Measurements from ENCODE around the gene SLC7A9.
"Not testable (repeated sequence)": the region's sequence is repeated elsewhere in the genome, so short reads cannot be mapped to it uniquely, and the experiment has no call there.

SLC7A9 gene

DNA sequence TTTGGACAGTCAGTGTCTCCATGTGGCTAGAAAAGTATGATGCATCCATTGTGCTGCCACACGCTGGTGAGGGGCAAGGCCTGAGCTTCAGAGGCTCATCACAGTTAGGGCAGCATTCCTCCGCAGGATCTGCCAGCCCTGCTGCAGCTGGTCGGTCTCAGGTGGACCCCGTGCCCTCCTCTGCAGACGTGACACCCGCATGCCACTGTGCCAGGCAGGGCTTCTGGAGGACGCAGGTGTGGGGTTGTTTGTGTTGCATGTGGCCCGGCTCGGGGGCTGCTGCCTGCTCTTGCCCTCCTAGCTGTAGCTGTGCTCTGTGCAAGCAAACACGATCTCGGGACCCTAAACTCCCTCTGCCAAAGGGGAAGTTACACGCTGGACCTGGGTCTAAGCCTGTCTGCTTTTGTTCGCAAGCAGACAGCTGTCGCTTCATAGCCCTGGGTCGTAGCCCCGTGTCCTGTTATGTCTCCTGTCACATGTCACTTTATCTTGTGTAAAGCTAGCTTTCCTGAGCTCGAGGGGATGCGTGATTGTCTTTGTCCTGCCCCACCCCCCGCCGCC lies 45.3 kb downstream of the SLC7A9 start:
- no peak for DNase-seq

DNA sequence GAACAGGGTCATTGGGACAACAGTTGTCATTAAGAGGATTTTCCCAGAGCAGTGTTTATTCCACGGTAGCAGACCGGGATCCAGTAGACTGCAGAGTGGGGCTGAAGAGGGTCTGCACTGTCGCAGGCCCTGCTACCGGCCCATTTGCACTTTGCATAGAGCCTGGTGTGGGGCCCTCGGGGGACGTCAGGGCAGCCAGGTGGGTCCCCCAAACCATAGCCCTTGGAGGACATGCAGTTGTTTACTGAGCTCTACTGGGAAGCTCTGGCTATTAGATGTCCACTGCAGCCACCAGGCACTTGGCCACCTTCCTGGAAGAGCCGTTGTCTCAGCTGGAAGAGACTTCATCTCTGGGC lies 45.8 kb downstream of the SLC7A9 start:
- DNase-seq, result no peak

GRCh38 chr19:32822916-32823746 lies 46.4 kb downstream of the SLC7A9 start:
- no peak for DNase-seq

DNA sequence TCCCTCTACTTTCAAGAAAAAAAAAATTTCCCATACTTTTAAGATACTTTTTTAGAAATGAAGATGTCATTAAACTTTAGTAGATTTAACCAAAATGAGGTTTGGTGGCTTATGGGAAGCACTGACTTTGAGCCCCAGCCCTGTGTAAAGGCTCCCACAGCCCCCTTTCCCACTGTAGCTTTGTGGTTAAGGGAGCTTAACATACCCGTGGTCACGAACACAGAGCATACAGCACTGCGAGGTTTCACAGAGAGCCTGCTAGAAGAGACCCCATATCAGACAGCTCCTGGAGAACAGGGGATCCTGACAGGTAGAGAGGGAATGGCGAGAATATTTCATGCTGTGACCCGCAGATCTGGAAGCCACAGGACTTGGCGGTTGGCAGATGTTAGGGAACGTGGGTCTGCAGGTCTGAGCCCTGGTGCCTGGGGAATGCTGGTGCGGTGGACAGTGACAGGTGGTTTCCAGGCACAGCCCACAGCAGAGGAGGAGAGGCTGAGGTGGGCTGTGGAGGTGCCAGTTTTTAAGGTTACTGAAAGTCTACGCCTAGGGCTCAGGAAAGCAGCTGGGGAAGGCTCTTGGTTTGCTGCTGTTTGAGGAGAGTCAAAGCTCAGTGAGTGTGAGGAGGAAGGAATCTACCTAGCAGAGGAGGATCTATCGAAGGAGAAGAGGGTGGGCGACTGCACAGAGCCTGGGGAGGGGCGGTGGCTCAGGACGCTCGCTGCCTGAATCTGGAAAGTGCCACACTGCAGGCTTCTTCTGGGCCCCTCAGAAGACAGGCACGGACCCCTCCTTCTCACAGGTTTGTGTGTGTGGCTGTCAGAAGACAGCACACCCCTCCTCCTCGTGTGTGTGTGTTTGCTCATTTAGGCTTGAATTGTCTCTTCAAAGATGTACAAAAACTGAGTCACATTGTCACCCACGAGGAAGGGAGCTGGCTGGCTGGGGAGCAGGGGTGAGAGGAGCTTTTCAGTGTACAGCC lies 49.9 kb downstream of the SLC7A9 start:
- no peak for DNase-seq

GRCh38 chr19:32818536-32818935 lies 51.0 kb downstream of the SLC7A9 start:
- DNase-seq, result no peak

DNA sequence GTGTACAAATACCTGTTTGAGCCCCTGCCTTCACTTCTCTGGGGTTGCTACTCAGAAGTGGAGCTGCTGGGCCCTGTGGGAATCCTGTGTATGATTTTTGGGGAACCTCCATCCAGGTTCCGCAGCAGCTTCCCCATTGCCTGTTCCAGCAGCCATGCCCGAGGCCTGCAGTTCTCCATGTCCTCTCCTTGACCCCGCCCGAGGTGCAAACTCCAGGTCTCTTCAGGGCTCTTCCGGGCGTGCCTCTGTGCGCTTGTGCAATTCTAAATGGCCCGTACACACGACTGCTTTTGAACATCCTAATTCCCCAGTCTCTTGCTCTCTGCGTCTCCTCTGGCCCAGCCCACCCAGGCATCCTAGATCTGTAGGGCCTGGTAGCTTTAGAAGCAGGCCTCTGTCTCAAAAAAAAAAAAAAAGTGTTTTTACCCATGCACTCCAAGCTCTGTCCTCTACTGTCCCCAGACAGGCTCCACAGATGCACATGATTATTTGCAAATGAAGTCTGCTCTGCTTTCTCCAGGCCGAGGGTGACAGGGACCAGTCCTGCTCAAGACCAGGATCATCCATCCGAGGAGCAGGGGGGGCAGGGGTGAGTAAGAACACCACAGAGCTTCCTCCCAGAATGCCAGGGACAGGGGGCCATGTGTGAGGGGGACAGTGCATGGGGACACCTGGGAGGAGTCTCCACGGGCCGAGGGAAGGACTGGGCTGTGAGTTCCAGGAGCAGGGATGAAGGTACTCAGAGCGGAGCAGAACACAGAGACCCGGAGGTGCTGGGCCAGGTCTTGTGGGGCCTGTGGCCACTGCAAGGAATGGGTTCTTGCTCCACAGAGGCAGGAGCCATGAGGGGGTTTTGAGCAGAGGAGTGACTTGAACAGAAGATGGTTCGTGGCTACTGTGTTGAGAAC lies 51.7 kb downstream of the SLC7A9 start:
- no peak for DNase-seq

DNA sequence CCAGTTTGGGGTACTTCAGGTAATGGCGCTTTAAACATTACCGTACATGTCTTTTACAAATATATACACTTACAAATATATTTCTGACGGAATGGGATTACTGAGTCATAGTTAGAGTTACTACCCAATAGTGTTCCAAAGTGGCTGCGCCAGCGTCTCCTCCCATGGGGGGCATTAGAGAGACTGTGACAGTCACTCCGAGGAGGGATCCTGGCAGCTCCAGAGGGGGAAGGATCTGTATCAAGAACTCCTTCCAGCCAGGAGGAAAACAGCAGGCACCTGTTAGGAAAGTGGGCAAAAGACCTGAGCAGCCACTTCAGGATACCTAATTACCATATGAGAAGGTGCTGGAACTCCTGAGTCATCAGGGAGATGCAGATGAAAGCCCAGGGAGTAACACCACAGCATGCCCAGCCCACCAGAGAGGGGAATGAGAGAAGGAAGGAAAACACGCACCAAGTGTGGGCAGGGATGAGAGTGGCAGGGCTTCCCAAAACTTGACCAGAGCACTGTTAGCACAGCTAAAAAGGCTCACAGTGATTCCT lies 52.9 kb downstream of the SLC7A9 start:
- no peak for DNase-seq

- DNase-seq, result no peak
Observed at GRCh38 chr19:32814624-32815023, 54.9 kb downstream of the SLC7A9 start.

DNA sequence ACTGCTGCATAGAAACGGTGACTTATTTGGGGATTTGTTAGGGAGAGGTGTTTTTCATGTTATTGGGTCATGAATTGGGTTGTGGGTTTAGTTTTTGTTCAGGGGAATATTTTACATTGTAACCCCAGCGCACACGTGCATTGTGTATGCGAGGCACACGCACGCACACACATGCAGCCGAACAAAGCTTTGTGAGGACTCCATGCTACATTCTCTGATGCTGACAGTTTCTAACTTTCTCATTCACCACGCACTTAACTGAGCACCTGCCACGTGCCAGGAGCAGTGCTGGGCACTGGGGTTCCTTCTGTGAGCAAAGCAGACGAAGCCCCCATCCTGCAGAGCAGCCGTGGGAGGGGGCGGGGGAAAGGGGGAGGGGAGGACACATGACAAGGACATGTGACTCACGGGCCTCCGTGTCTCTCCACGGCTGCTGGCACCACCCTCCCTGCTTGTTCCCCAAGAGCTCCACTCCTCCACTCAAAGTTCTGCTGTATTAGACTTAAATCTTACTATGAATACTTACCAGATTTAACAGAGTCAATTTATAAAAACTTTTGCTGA lies 55.6 kb downstream of the SLC7A9 start:
- DNase-seq, result no peak

DNA sequence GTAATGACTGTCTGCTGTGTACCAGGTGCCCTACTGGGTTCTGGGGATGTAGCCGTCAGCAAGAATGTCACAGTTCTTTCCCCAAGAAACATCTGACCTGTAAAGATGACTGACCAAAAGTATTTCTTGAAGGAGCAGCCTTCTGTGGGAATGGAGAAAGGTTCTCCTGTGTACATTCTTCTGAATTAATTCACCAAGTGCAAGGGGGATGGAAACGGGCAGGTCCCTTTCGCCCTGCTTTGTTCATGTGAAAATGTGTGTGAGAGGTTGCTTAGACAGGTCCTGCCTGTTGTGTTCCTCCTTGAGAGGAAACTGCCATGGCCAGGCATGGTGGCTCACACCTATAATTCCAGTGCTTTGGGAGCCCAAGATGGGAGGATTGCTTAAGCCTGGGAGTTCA lies 57.0 kb downstream of the SLC7A9 start:
- no peak for DNase-seq

DNA sequence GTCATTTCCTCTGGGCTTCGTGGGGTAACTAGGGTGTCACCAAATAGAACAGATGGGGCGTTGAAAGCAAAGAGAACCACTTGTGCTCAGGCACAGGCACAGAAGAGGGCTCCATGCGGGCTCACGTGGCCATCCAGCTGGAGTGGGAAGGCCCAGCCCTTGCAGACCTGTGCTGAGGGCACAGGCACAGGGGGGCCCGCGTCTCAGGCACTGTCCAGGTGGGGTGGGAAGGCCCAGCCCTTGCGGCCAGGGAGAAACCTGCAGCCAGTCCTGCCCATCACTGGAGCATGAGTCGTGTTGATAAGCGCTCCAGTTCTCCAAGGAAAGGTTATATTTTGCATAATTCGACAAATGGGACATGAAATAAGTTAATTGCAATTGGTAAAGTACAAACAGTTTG lies 57.5 kb downstream of the SLC7A9 start:
- DNase-seq, result no peak

GRCh38 chr19:32811151-32811550 lies 58.4 kb downstream of the SLC7A9 start:
- DNase-seq, result no peak

GRCh38 chr19:32810452-32810851 lies 59.1 kb downstream of the SLC7A9 start:
- no peak for DNase-seq

DNA sequence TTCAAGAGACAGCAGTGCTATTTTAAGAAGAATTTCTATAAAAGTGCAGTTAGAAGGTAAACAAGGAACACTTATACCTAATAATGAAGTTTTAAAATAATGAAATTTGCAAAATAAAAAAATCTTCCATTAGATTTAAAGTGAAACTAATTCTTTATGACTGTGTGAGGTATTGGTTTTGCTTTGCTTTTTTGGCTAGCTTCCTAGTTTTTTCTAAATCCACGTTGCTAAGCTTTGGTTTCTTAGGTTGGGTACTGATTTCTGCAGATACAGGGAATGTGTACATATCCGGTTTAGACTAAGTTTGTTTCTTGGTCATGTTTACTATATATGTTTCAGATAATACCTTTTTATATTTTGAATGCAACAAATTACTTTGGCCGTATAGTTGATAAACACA lies 59.8 kb downstream of the SLC7A9 start:
- no peak for DNase-seq

- DNase-seq, result no peak
Observed at GRCh38 chr19:32809254-32809653, 60.3 kb downstream of the SLC7A9 start.

- no peak for DNase-seq
Observed at GRCh38 chr19:32808236-32808635, 61.3 kb downstream of the SLC7A9 start.

- no peak for DNase-seq
Observed at GRCh38 chr19:32802840-32803239, 66.7 kb downstream of the SLC7A9 start.

DNA sequence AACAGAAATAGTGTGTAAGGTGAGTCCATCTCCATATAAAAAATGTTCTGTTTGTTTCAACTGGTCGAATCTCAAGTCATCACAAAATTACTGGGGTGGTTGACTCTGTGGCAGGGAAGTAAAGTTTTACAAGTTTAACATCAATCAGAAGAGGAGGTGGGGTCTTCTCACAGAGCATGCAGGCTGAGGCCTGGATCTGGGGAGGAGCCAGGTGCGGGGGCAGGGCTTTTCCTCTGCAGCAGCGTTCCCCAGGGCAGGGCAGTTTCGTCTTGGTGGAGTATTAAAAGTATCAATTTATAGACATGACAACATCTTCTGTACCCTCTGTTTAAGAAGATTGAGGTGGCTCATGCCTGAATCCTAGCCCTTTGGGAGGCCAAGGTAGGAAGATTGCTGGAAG lies 68.8 kb downstream of the SLC7A9 start:
- no peak for DNase-seq

DNA sequence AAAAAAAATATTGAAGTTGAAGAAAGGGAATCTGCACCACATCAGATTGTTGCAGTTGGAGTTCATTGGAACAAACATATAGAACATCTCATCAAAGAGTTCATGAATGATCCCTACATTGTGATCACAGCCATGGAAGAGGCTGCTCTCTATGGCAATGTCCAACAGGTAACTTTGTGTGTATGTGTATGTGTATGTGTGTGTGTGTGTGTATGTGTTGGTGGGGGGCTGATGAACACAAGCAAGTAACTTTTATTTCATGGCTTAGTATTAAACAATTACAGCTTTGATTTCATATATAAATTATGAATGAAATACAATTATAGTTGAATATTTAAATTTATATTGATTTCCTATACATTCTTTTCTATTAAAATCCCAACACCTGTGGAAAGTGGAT lies 69.4 kb downstream of the SLC7A9 start:
- DNase-seq, result no peak

- no peak for DNase-seq
Observed at GRCh38 chr19:32798201-32798600, 71.4 kb downstream of the SLC7A9 start.

- no peak for DNase-seq
Observed at GRCh38 chr19:32789429-32789828, 80.1 kb downstream of the SLC7A9 start.

GRCh38 chr19:32787895-32788294 lies 81.7 kb downstream of the SLC7A9 start:
- not testable (repeated sequence) for DNase-seq
